Stimulated activated effector memory CD8-positive, alpha-beta T cell treated with anti-CD3 and anti-CD28 coated beads, Interleukin-12 subunit alpha, Interleukin-12 subunit beta, amount 100 ng/mL, for 72 hours (primary cell): ENCODE measurements around the gene GNAI3.

Experiments used
- ATAC-seq: fragments of 150-1000 bp; cut with Tn5 transposase; 2 replicates; pipeline ENCODE4 v1.10.0; 2021
- DNase-seq, 2 donors: peaks; one replicate each; pipeline ENCODE4 v3.0.0; 2021 to 2022; ENCODE audit warnings: low spot score in 2 of 2
- H3K27ac Mint-ChIP-seq: one replicate; pipeline ENCODE4 v1.8.0; 2022; ENCODE audit warnings: mild to moderate bottlenecking, mixed read lengths
- H3K36me3 Mint-ChIP-seq: one replicate; pipeline ENCODE4 v1.8.0; 2022; ENCODE audit warnings: mild to moderate bottlenecking, mixed read lengths
- H3K4me1 Mint-ChIP-seq: one replicate; pipeline ENCODE4 v1.8.0; 2022; ENCODE audit warnings: mixed read lengths
- H3K4me3 Mint-ChIP-seq: one replicate; pipeline ENCODE4 v1.8.0; 2022; ENCODE audit warnings: mild to moderate bottlenecking, mixed read lengths
- H3K9me3 Mint-ChIP-seq: one replicate; pipeline ENCODE4 v1.8.0; 2022; ENCODE audit warnings: mixed read lengths

Gene GNAI3

DNA sequence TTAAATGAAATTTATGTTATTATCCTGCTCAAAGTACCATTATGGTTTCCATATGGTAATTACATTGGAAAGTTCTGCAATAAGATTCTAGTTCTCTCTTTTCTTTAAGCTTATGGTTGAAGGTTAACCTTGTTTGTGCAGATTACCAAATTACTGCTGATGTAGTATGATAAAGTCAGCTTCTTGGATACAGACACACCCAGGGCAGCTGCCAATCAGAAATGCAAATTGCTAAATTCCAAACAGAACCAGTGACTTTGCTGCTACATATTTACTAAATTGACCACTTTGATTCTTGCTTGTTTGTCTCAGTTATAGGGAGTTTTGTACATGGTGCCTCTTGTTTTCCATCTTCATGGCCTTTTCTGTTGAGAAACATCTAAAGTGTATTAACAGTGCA lies 44.5 kb downstream of the GNAI3 start:
- Mint-ChIP-seq H3K4me1 (peaks cover 6% of the 10 kb centered on the region), H3K4me3 (no peak overlapping the region), H3K36me3 (peaks cover 94% of the 10 kb centered on the region), H3K27ac (no peak overlapping the region), H3K9me3 (no peaks in the 10 kb centered on the region)
- DNase-seq (no peak), ATAC-seq (no peak)

DNA sequence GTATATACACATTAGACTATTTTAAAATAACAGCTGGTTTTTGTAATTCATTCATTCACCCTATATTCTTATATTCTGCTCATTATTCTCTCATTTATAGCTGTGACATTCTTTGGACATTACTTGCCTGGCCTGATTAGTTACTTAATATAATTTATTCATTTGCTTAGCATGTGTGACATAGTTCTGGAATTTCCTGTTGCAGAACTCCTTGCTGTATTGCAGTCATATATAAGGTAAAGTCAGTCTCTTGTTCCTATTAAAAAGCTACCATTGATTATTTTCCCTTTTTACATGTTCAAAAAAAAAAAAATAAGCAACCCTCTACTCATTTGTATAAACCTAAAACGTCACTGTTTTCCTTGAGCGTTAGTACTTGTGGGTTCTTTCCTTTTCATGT lies 47.1 kb downstream of the GNAI3 start:
- Mint-ChIP-seq H3K4me1 (no peaks in the 10 kb centered on the region), H3K36me3 (peaks cover 74% of the 10 kb centered on the region), H3K27ac (no peak overlapping the region), H3K4me3 (no peak overlapping the region), H3K9me3 (no peaks in the 10 kb centered on the region)
- ATAC-seq (no peak), DNase-seq (no peak)

DNA sequence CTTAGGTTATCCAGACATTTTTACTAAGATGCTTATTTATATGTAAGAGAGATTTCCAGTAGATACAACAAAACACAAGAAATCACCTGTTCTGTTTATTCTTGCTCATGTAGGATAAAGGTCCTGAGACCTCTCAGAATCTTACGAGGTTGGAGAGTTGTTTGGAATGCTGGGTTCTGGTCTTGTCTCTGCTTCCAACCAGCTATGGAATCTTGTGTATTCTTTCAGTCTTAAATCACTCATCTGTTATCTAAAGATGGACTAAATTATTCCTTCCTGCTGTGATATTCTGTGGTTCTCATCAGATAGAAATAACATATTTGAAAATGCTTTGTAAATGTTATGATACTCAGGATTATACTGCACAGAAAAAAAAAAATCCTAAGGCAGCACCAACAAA lies 49.7 kb downstream of the GNAI3 start:
- DNase-seq, result no peak
- Mint-ChIP-seq H3K4me3 (no peak overlapping the region), H3K27ac (no peak overlapping the region), H3K4me1 (no peaks in the 10 kb centered on the region), H3K9me3 (no peaks in the 10 kb centered on the region), H3K36me3 (peaks cover 48% of the 10 kb centered on the region)
- ATAC-seq, result no peak

DNA sequence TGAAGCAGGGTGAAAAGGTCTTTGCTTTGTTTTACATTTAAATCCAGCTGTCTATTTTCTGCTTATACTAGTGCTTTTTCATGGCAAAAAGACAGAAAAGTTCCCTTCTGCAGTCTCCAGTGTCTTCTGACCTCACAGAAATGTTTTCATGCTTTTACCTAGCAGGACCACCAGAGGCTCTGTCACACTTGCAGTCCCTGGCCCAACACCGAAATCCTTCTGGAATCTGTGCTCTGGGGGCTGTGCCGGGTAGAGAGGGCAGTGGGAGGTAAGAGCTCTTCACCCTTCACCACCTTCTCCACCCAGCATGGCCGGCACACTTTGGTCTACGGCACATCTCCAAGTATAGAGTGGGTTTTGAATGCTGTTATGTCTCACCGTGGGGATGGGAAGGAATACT lies 50.2 kb downstream of the GNAI3 start:
- Mint-ChIP-seq H3K27ac (no peak overlapping the region), H3K9me3 (no peaks in the 10 kb centered on the region)
- ATAC-seq, result no peak

DNA sequence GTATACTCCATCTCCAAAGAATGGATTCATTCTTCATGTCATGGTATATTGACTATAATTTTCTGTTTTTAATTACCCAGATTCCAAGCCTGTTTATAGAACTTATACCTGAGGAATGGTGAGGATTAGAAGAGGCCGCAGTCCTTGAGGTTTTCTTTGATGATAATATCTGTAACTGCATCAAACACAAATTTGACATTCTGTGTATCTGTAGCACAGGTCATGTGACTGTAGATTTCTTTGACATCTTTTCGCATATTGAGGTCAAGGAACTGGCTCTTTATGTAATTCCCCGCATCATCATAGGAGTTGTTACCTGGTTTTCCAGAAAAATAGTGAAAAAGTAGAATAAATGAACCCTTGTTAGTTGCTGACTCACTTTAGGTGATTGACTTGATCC lies 54.8 kb downstream of the GNAI3 start:
- H3K9me3 Mint-ChIP-seq, result no peaks in the 10 kb centered on the region
- no peak for DNase-seq
- ATAC-seq, result no peak
- H3K4me3 Mint-ChIP-seq, result no peak overlapping the region
- H3K36me3 Mint-ChIP-seq, result peaks cover 6% of the 10 kb centered on the region
- no peaks in the 10 kb centered on the region for H3K4me1 Mint-ChIP-seq
- peak overlapping the region; percentile 26 for H3K27ac Mint-ChIP-seq

More for the DNA sequence above, 50.2 kb downstream of the GNAI3 start:
- Mint-ChIP-seq H3K36me3 (peaks cover 43% of the 10 kb centered on the region), H3K4me1 (no peaks in the 10 kb centered on the region), H3K4me3 (no peak overlapping the region)
- DNase-seq, result no peak

DNA sequence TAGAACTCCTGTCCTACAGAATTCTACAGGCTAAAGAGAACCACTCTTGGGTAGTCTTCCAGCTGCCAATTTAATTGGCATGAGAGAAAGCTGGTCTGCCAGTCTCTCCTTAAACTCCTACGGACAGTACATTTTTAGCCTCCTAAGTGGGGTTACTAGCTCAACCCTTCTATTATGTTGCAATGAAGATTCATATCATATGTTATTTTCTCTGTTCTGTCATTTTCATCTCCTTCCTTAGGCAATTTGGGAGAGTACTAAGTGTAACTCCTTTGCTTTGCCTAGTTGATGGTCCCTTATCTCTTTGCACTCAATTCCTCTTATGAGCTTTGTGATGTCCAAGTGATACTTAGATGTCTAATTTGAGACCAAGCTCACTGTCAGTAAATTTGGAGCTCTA lies 57.0 kb downstream of the GNAI3 start:
- no peak for DNase-seq
- Mint-ChIP-seq H3K27ac (peak overlapping the region; percentile 35), H3K36me3 (no peaks in the 10 kb centered on the region), H3K9me3 (no peaks in the 10 kb centered on the region), H3K4me3 (no peak overlapping the region), H3K4me1 (no peaks in the 10 kb centered on the region)
- ATAC-seq, result no peak

DNA sequence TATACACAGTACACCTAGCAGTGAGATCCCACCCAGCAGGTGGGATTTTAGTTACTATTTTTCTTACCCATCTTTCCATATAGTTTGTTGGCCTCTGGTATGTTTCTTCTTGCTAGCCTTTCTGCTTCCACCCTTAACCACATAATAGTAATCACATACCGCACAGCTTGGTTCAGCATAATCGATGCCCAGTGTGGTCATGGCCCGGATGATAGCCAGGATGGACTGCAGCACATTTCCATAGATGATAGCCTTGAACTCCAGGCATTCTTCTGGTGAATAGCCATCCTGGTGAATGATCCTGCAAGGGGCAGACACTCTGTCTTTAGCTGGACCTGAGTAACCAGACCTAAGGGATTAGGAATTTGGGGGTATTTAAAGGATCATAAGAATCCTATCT lies 61.5 kb downstream of the GNAI3 start:
- no peaks in the 10 kb centered on the region for H3K4me1 Mint-ChIP-seq
- H3K4me3 Mint-ChIP-seq, result no peak overlapping the region
- H3K9me3 Mint-ChIP-seq, result no peaks in the 10 kb centered on the region
- ATAC-seq, result no peak
- no peak for DNase-seq
- no peak overlapping the region for H3K27ac Mint-ChIP-seq
- H3K36me3 Mint-ChIP-seq, result no peaks in the 10 kb centered on the region

DNA sequence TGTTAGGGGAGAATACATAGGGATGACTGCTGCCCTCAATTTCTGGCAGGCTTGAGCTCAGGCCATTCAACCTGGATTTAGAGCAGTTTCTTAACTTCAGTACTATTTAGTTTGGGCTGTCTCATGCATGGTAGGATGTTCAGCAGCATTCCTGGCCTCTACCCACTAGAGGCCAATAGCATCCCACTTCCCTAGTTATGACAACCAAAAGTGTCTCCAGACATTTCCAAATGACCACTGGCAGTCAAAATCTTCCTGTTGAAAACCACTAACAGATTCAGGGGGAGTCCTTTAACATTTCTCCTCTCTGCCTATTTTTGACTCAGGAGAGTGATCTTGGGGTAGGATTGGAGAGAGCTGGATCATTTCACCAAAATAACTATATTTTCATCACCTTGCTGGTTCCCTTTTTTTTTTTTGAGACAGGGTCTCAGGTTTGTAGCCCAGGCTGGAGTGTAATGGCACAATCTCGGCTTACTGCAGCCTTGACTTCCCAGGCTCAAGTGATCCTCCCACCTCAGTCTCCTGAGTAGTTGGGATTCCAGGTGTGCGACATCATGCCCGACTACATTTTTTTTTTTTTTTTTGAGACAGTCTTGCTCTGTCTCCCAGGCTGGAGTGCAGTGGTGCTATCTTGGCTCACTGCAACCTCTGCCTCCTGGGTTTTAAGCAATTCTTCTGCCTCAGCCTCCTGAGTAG lies 62.3 kb downstream of the GNAI3 start:
- Mint-ChIP-seq H3K4me3 (no peak overlapping the region), H3K9me3 (no peaks in the 10 kb centered on the region), H3K36me3 (no peaks in the 10 kb centered on the region), H3K4me1 (peaks cover 2% of the 10 kb centered on the region), H3K27ac (no peak overlapping the region)
- ATAC-seq (no peak), DNase-seq (no peak)

DNA sequence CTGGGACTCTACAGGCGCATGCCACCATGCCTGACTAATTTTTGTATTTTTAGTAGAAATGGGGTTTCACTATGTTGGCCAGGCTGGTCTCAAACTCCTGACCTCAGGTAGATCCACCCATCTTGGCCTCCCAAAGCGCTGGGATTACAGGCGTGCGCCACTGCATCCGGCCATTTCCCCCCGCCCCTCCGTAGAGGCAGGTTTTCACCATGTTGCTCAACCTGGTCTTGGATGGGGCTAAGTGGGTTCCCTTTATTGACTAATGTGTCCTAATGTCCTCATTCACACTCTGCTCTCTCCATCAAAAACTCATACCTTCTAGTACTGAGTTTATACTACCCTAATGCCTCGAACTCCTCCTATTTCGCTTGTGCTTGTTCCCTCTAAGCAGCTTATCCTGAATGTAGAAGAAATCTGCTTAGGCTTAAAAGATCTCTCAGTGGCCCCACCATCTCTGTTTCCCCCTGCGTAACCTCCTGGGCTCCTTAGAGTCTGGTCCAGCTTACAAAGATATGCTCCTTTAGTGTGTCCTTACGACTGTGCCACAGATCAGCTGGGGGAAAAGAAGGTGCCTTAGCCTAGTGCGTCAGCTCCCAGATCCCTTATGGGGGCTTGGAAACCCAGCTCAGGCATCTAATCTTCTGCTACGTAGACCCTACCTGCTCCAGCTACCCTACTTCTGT lies 63.0 kb downstream of the GNAI3 start:
- no peak overlapping the region for H3K27ac Mint-ChIP-seq
- DNase-seq, result no peak
- no peaks in the 10 kb centered on the region for H3K9me3 Mint-ChIP-seq
- ATAC-seq, result no peak
- no peak overlapping the region for H3K4me3 Mint-ChIP-seq
- H3K4me1 Mint-ChIP-seq, result peaks cover 9% of the 10 kb centered on the region
- no peaks in the 10 kb centered on the region for H3K36me3 Mint-ChIP-seq

DNA sequence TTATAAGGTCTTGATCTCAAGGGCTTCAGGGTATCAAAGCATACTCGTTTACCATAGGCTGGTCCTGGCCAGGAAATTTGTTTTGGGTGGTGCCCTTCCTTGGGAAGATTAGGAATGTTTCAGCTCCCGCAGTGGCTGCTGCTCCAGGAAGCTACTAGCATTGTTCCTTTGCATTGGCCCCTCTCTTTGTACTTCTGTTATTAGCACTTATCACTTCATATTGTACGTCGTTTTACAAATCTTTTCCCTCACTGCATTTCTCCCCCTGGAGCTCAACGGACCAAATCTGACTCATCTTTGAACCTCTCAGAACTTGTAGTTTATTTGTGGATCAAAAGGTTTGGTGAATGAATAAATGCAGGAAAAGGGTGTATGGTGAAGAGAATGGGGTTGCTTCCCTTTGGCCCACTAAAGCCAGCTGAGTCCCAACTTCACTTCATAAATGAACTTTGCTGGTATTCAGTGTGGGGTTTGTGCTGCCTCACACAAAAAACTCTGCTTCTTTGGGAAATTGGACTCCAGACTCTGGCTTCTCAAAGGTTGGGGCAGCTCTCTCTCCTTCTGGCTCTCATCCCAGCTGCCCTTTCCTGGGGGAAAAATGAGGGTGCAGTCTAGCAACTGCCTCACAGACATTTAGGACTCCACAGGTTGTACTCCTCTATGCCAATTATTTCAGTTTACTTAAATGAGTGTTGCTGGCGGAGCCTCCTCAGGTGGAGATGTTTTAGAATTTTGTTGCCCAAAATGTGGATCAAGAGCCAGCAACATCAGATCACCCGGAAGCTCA lies 65.1 kb downstream of the GNAI3 start:
- ATAC-seq, result no peak
- H3K9me3 Mint-ChIP-seq, result no peaks in the 10 kb centered on the region

DNA sequence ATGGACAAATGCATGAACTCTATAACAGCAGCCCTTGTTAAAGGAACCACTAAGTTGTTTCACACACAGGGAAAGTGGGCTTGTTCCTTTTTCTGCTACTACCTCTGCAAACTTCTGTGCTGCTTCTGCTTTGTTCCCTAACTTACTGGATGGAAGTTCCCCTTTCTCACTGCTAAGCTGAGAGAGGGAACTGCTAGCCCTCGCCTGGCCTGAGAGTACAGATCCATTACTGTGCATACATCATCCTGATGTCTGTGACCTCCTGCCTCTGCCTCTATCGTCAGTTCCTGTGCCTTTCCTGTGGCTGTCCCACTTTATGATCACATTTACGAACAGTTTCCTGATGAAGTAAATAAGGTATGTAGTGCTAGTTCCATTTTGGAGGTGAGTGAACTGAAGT lies 67.5 kb downstream of the GNAI3 start:
- peaks cover 17% of the 10 kb centered on the region for H3K36me3 Mint-ChIP-seq
- no peak overlapping the region for H3K4me3 Mint-ChIP-seq
- DNase-seq (no peak), ATAC-seq (no peak)
- H3K27ac Mint-ChIP-seq, result peak overlapping the region; percentile 55
- H3K4me1 Mint-ChIP-seq, result peaks cover 44% of the 10 kb centered on the region
- H3K9me3 Mint-ChIP-seq, result no peaks in the 10 kb centered on the region

More for the DNA sequence above, 65.1 kb downstream of the GNAI3 start:
- Mint-ChIP-seq H3K4me1 (peaks cover 25% of the 10 kb centered on the region), H3K4me3 (no peak overlapping the region), H3K27ac (no peak overlapping the region), H3K36me3 (no peaks in the 10 kb centered on the region)
- DNase-seq, result no peak

DNA sequence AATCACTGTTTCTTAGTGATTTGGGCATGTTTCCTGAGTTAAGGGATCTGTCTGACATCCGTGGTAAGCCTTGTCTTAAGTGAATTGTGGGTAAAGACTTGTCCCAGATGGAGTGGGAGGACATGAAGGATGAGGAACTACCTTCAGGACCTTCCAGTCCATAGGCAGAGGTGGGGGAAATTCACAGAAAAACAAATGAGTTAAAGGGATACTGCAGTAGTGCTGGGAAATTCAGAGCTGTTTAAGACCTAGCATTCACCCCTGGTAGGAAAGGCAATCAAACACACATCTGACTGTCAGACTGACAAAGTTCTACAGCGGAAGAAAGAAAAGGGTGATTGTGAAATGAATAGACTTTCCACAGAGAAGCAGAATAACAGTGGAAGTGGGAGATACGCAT lies 68.0 kb downstream of the GNAI3 start:
- Mint-ChIP-seq H3K4me3 (no peak overlapping the region), H3K4me1 (peaks cover 47% of the 10 kb centered on the region), H3K9me3 (no peaks in the 10 kb centered on the region), H3K36me3 (peaks cover 20% of the 10 kb centered on the region), H3K27ac (peak overlapping the region; percentile 55)
- no peak for DNase-seq
- ATAC-seq, result no peak

DNA sequence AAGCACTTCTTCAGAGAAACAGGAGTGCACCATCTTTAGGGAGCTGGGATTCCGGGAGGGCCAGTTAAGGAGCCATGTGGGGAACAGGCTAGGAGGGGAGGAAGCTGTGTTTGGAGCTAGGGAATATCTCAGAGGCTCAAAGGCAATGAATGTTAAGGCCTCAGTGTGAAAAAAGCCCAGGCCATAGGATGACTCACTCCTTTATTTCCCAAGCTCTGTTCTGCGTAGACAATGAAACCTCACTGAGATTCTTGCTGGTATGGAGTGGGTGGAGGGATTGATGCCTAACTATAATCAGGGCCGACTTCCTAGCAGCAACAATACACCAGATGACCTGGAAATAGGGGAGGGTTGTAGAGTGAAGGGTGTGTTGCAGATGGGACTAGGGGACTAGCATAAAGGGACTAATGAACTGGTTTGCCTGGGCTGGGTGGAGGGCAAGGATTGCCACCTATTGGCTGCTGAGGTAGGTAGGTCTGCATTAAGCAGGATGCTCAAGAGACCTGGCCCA lies 68.9 kb downstream of the GNAI3 start:
- Mint-ChIP-seq H3K4me3 (no peak overlapping the region), H3K36me3 (peaks cover 27% of the 10 kb centered on the region), H3K27ac (peak overlapping the region; percentile 55), H3K9me3 (no peaks in the 10 kb centered on the region), H3K4me1 (peaks cover 57% of the 10 kb centered on the region)
- DNase-seq (no peak), ATAC-seq (peak; percentile 4)

DNA sequence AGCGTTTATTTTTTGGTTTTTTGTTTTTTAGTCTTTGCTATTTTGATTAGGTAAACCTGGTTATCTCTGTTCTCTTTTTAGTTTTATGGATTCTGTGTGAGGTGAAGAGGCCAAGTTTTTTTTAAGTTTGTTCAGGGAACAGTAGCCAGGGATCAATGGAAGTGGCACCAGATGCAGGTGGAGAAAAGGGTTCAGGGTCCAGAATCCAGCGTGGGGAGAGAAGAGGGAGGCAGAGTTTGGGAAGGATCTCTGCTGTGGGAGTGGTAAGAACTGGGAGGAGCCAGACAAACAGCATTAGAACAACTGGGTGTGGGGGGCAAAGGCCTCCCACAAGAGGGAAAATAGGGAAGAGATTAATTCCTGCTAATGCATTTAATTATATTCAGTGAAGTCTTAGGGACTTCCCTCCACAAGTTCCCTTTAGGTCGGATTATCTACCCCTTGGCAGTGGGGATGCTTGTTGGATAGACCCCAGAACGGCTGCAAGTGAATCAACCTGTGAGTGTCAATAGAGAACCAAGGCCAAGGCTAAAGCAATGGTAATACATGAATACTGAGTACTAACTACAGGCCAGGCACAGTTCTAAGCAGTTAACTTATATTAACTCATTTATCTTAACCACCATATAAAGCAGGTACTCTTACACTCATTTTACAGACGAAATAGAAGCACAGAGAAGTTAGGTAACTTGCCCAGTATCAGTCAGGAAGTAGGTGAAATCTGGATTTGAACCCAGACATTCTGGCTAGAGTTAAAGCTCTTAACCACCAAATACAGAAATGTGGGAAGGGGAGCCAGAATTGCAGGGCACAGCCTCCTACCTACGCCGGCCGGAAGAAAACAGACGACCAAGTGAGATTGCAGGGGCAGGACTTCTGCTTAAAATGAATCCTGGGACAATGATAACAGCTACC lies 70.5 kb downstream of the GNAI3 start:
- peak overlapping the region; percentile 98 for H3K27ac Mint-ChIP-seq
- H3K4me3 Mint-ChIP-seq, result peak overlapping the region; percentile 99
- no peaks in the 10 kb centered on the region for H3K9me3 Mint-ChIP-seq
- H3K4me1 Mint-ChIP-seq, result peaks cover 72% of the 10 kb centered on the region
- peaks cover 27% of the 10 kb centered on the region for H3K36me3 Mint-ChIP-seq
- ATAC-seq (no peak), DNase-seq (no peak)
